HUES64 (cell line): Measurements from ENCODE around the gene KCNK4. TPM values are rescaled to one million over a fixed set of nuclear protein-coding genes. Genes with fewer than 3 reads are reported as not detected.
"Not testable (repeated sequence)": the region's sequence is repeated elsewhere in the genome, so short reads cannot be mapped to it uniquely, and the experiment has no call there.

Source experiments
- H3K27ac ChIP-seq: 2 replicates; pipeline ENCODE4 v1.7.0; 2013; ENCODE audit warnings: low read depth, low read length, inconsistent platforms
- H3K27me3 ChIP-seq: 2 replicates; pipeline ENCODE4 v1.6.1; 2013; ENCODE audit warnings: mild to moderate bottlenecking, low read length; ENCODE audit not compliant: insufficient read depth
- H3K36me3 ChIP-seq: 2 replicates; pipeline ENCODE4 v1.6.1; 2013; ENCODE audit warnings: mild to moderate bottlenecking, low read length; ENCODE audit not compliant: insufficient read depth
- H3K4me1 ChIP-seq: 2 replicates; pipeline ENCODE4 v1.6.1; 2013; ENCODE audit warnings: mild to moderate bottlenecking, low read length, moderate library complexity; ENCODE audit not compliant: insufficient read depth
- H3K4me3 ChIP-seq: 2 replicates; pipeline ENCODE4 v1.5.1; 2013; ENCODE audit warnings: mild to moderate bottlenecking, low read length, moderate library complexity
- H3K9ac ChIP-seq: 2 replicates; pipeline ENCODE4 v1.6.1; 2013; ENCODE audit warnings: mild to moderate bottlenecking, low read depth, low read length
- H3K9me3 ChIP-seq: 2 replicates; pipeline ENCODE4 v1.6.1; 2013; ENCODE audit warnings: low read depth, low read length; ENCODE audit not compliant: insufficient read depth
- whole genome bisulfite sequencing: fragments of 150-250, 120-280 bp; methylation state at CpG from one replicate; pipeline ENCODE4 v1.1.7; 2013; ENCODE audit warnings: missing lambda C conversion rate; 5-methylcytosine and 5-hydroxymethylcytosine counted together
- polyA plus RNA-seq, 2 experiments: library from polyadenylated mRNA; stranded (reverse); fragments of 50-300 nt; gene quantifications; one replicate each; pipeline ENCODE4 v1.2.3, GENCODE V29; 2013

Gene KCNK4
- not detected for polyA plus RNA-seq (2013, experiment 1 of 2)
- not detected for polyA plus RNA-seq (2013, experiment 2 of 2)

GRCh38 chr11:64291262-64291751 is at the start of gene KCNK4:
Gene KCNK4 (plus strand): TSS chr11:64291302. CDS start chr11:64293019, 1,717 bp downstream.
- H3K27me3 ChIP-seq = peaks cover 80% of the 10 kb centered on the region

DNA sequence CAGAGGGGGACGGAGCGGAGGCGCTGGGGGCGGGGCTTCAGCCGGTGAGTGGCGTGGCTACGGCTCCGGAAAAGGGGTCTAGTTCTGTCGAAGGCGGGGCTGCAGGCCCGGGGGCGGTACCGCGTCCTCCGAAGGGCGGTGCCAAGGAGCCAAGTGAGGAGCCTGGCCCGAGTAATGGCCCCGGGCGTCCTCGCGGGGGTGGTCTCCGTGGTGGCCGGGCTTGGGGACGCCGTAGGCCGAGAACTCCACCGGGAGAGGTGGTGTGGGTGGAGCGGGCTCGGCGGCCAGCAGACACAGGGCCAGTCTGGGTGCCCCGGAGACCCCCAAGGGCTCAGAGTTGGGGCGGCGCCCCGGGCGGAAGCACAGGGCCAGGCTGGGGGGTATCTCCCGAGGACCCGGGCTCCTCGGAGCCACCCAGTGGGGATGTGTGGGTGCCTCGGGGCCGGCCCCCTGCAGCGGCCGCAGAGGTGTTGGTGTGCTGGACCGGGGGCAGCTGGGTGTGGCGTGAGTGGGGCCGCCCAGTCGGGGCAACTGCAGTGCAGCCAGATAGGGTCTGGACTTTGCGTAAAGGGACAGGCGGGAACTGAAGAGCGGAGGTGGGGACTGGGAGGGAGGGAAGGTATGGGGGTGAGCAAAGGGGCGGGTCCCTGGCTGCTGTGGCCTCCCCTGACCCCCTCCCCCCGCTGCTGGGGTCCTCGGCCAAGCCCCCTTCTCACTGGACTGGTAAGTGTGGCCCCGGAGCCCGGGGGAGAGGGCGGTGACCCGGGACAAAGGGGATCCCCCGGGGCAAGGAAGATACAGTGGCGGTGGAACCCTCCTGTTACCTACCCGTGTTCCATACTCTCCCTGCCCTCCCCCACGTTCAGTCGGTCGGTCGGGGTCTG is 49.4 kb upstream of the KCNK4 start:
- H3K27ac ChIP-seq = peak overlapping the region; percentile 91
- peaks cover 15% of the 10 kb centered on the region; the same call in 1 of the 2 replicates for H3K4me1 ChIP-seq

More at GRCh38 chr11:64291262-64291751, at the start of gene KCNK4:
- Histone ChIP-seq H3K4me3 (peak within 1 kb of the TSS; percentile 47), H3K27ac (no peak within 1 kb of the TSS), H3K9me3 (no peaks in the 10 kb centered on the region), H3K9ac (no peak within 1 kb of the TSS; the same call in 1 of the 2 replicates), H3K36me3 (no peaks in the 10 kb centered on the region), H3K4me1 (0 out of 2 replicates have a peak, but pooled peaks cover under 1% of the 10 kb centered on the region)
- WGBS = 1% methylated on average over 45 of the region's 45 CpGs

DNA sequence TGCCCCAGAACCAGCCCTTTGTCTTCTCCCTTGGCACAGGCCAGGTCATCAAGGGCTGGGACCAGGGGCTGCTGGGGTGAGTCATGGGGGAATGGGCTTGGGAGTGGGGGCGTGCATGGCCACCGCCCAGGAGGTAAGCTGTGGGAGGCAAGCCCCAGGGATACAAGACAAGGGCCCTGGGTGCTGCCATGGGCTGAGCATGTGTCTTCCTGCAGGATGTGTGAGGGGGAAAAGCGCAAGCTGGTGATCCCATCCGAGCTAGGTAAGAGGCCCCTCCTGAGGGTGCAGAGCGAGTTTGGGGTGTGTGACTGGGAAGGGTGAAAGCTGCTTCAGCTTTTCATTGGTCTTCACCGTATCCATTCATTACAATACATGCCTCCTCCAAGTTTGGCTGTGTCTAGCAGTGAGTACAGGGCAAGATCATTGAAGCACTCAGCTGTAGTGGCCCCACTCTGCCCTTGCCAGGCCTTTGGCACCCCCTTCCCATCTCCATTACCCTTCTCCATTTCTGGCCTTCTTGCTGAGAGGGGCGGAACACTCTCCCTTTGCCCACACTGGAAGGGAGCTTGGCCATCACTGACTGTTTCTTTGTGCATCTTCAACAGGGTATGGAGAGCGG is 47.8 kb upstream of the KCNK4 start:
- 89% methylated on average over 8 of the region's 8 CpGs for WGBS
- H3K27ac ChIP-seq = no peak overlapping the region
- H3K36me3 ChIP-seq = peaks cover 27% of the 10 kb centered on the region
- no peaks in the 10 kb centered on the region for H3K9me3 ChIP-seq
- no peaks in the 10 kb centered on the region for H3K27me3 ChIP-seq
- no peak overlapping the region for H3K4me3 ChIP-seq
- no peak overlapping the region for H3K9ac ChIP-seq
- peaks cover 22% of the 10 kb centered on the region for H3K4me1 ChIP-seq

More for the DNA sequence above, 49.4 kb upstream of the KCNK4 start:
- peak overlapping the region; percentile 76 for H3K4me3 ChIP-seq
- H3K9me3 ChIP-seq = no peaks in the 10 kb centered on the region
- H3K36me3 ChIP-seq = peaks cover 28% of the 10 kb centered on the region
- WGBS = under 1% methylated on average over 62 of the region's 63 CpGs
- H3K9ac ChIP-seq = peak overlapping the region; percentile 89
- no peaks in the 10 kb centered on the region for H3K27me3 ChIP-seq

- no peak overlapping the region for H3K4me3 ChIP-seq
- H3K27ac ChIP-seq = no peak overlapping the region; the same call in 1 of the 2 replicates
- H3K36me3 ChIP-seq = peaks cover 20% of the 10 kb centered on the region
- 76% methylated on average over 5 of the region's 5 CpGs for WGBS
- H3K27me3 ChIP-seq = no peaks in the 10 kb centered on the region
- H3K9ac ChIP-seq = no peak overlapping the region
- H3K4me1 ChIP-seq = peaks cover 30% of the 10 kb centered on the region
- H3K9me3 ChIP-seq = no peaks in the 10 kb centered on the region
Measured at GRCh38 chr11:64244107-64244506, 47.0 kb upstream of the KCNK4 start.

DNA sequence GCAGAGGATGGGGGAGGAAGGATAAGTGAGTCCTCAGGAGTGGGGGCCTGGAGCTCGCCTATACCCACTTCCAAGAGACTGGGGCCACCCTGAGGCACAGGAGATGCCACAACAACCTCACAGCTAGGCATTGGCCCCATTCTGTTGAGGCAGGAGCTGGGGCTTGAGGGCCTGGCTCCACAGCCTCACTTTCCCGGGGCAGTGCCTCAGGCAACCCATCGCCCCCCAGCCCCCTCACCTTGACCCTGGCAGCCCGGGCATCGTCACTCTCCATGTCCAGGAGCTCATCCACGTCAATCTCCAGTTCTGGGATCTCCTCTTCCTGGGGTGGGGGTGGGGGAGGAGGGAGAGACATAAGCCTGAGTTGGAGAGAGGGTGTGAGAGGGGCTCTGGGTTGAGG is 46.1 kb upstream of the KCNK4 start:
- peak overlapping the region; percentile 84; the same call in 1 of the 2 replicates for H3K27ac ChIP-seq
- peaks cover 34% of the 10 kb centered on the region for H3K4me1 ChIP-seq

DNA sequence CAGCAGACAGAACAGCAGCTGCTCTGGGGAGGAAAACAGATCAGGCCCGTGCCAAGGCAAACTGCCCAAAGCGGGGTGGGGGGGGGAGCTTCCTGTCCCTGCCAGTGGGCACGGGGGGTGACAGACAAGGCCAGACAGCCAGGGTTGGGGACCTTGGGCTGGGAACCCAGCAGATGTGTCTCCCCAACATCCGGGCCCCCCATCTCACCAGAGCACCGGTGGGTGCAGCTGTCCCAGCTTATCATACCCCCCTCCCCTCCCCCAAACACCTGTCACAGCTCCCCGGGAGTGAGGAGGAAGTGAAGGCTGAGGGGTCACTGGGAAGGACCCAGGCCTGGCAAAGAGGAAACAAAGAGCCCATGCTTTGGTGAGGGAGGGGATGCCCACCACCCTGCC is 45.7 kb upstream of the KCNK4 start:
- Histone ChIP-seq H3K4me1 (peaks cover 34% of the 10 kb centered on the region), H3K9me3 (no peaks in the 10 kb centered on the region), H3K27ac (peak overlapping the region; percentile 84), H3K9ac (peak overlapping the region; percentile 88), H3K36me3 (peaks cover 19% of the 10 kb centered on the region), H3K27me3 (no peaks in the 10 kb centered on the region), H3K4me3 (peak overlapping the region; percentile 93)
- 25% methylated on average over 6 of the region's 6 CpGs for whole genome bisulfite sequencing

More for the DNA sequence above, 46.1 kb upstream of the KCNK4 start:
- Histone ChIP-seq H3K27me3 (no peaks in the 10 kb centered on the region), H3K36me3 (peaks cover 19% of the 10 kb centered on the region), H3K4me3 (peak overlapping the region; percentile 93), H3K9ac (peak overlapping the region; percentile 88; the same call in 1 of the 2 replicates), H3K9me3 (no peaks in the 10 kb centered on the region)
- WGBS = 80% methylated on average over 5 of the region's 6 CpGs

DNA sequence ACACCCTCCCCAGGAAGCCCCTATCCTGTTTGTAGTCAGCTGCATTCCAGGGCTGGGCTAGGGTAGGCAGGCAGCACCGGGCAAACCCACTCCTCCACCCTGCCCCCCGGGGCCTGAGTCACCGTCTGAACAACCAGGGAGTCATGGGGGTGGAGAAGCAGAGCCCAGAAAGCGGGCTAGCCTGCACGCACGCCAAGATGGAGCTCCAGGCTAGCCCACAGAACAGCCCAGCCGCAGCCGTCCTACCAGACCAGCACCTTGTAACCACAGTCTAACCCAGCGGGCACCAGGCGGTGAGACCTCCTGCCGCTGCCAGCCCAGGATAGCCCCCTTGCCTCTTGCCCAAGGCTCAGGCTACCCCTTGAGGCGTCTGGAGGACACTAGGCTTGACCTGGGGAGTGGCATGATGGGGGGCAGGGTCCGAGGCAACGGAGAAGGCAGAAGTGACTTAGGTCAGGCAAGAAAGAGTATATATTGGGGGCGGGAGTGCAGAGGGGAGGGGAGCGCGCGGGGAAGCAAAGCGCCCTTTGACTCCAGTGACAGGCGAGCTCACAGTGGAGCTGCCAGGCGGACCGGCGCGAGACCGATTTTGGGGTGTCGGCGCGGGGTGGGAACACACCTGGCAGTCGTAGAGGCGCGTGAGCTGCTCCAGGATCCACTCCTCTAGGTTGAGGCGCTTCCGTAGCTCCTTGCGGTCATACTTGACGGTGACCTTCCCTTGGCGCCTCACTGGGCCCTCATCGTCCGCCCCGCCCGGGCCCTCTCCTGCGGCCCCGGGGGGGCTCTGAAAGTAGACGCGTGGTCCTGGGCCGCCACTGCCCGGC is 45.1 kb upstream of the KCNK4 start:
- H3K36me3 ChIP-seq = peaks cover 19% of the 10 kb centered on the region
- no peaks in the 10 kb centered on the region for H3K9me3 ChIP-seq
- peak overlapping the region; percentile 88 for H3K9ac ChIP-seq
- H3K27me3 ChIP-seq = no peaks in the 10 kb centered on the region
- peak overlapping the region; percentile 93 for H3K4me3 ChIP-seq
- peak overlapping the region; percentile 84 for H3K27ac ChIP-seq
- WGBS = under 1% methylated on average over 46 of the region's 46 CpGs
- peaks cover 37% of the 10 kb centered on the region for H3K4me1 ChIP-seq

- Histone ChIP-seq H3K4me3 (peak overlapping the region; percentile 93), H3K4me1 (peaks cover 38% of the 10 kb centered on the region), H3K36me3 (peaks cover 19% of the 10 kb centered on the region), H3K9ac (peak overlapping the region; percentile 88)
- whole genome bisulfite sequencing = under 1% methylated on average over 42 of the region's 43 CpGs
- H3K27ac ChIP-seq, H3K9me3 ChIP-seq, H3K27me3 ChIP-seq: not testable (repeated sequence)
Measured at GRCh38 chr11:64246621-64246870, 44.6 kb upstream of the KCNK4 start.

GRCh38 chr11:64246871-64247728 is 44.0 kb upstream of the KCNK4 start, which contains the start of gene PPP1R14B:
Gene PPP1R14B (minus strand): TSS chr11:64246943. CDS start chr11:64246673, 270 bp downstream.
- no peaks in the 10 kb centered on the region for H3K27me3 ChIP-seq
- no peaks in the 10 kb centered on the region for H3K9me3 ChIP-seq
- WGBS = under 1% methylated on average over 58 of the region's 74 CpGs
- peak within 1 kb of the TSS; percentile 93 for H3K27ac ChIP-seq
- peaks cover 38% of the 10 kb centered on the region for H3K4me1 ChIP-seq
- peak within 1 kb of the TSS; percentile 93 for H3K4me3 ChIP-seq
- peak within 1 kb of the TSS; percentile 88 for H3K9ac ChIP-seq
- H3K36me3 ChIP-seq = peaks cover 19% of the 10 kb centered on the region
